ENCODE data around the gene IYD.

DNA sequence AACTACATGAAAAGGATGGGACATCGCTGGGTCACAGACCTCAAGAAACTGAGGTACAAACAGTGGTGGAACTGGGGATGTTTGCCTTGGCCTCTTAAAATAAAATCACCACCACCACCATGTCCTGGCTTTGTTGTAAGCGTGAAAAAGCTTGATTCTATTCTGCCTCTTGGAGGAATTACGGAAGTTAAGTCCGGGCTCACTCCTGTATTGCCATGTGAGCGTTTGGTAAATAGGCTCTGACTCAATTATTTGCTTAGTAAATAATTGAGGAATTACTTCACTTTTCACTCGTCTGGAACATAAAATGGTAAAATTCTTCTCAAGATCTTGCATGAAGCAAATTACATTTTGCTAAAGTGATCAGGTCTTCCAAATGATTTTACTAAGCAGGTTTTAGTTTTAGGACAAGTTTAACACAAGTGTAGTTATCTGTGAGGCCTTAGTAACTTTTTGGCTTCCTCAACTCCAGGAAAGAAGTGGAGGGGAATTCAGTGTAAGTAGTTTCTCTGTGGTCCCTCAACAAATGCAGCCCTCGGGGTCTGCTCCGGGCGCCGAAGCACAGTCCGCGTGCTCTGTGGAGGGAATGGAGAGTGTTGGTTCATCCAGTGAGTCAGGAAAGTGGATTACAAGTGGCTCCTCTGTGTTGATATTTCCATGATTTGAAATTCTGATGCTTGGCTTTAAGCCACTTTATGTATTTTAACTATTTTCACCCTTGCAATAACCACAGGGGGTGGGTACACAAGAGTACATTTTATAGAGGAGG is 23.8 kb downstream of the IYD start:
- TF ChIP-seq TAF1 (IDR thresholded peaks at IDR 0.05; ENCODE audit: low read depth) (no peak), TCF12 (IDR thresholded peaks at IDR 0.05; ENCODE audit: low read depth) (no peak), RAD21 (IDR thresholded peaks at IDR 0.05; ENCODE audit: low read depth) (no peak), TEAD4 (IDR thresholded peaks at IDR 0.05) (no peak), NFIC (IDR thresholded peaks at IDR 0.05) (no peak), EGR1 (IDR thresholded peaks at IDR 0.05) (no peak), YY1 (IDR thresholded peaks at IDR 0.05; ENCODE audit: low read depth) (no peak), EP300 (IDR thresholded peaks at IDR 0.05; ENCODE audit: borderline replicate concordance) (no peak)
- TF ChIP-seq, protein P1, sequence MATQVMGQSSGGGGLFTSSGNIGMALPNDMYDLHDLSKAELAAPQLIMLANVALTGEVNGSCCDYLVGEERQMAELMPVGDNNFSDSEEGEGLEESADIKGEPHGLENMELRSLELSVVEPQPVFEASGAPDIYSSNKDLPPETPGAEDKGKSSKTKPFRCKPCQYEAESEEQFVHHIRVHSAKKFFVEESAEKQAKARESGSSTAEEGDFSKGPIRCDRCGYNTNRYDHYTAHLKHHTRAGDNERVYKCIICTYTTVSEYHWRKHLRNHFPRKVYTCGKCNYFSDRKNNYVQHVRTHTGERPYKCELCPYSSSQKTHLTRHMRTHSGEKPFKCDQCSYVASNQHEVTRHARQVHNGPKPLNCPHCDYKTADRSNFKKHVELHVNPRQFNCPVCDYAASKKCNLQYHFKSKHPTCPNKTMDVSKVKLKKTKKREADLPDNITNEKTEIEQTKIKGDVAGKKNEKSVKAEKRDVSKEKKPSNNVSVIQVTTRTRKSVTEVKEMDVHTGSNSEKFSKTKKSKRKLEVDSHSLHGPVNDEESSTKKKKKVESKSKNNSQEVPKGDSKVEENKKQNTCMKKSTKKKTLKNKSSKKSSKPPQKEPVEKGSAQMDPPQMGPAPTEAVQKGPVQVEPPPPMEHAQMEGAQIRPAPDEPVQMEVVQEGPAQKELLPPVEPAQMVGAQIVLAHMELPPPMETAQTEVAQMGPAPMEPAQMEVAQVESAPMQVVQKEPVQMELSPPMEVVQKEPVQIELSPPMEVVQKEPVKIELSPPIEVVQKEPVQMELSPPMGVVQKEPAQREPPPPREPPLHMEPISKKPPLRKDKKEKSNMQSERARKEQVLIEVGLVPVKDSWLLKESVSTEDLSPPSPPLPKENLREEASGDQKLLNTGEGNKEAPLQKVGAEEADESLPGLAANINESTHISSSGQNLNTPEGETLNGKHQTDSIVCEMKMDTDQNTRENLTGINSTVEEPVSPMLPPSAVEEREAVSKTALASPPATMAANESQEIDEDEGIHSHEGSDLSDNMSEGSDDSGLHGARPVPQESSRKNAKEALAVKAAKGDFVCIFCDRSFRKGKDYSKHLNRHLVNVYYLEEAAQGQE (IDR thresholded peaks at IDR 0.05; ENCODE audit: low read depth) = no peak
- TF ChIP-seq, protein P2, sequence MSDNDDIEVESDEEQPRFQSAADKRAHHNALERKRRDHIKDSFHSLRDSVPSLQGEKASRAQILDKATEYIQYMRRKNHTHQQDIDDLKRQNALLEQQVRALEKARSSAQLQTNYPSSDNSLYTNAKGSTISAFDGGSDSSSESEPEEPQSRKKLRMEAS (IDR thresholded peaks at IDR 0.05) = no peak

Measured in Ishikawa (cell line).